NCI-H1048 (cell line): ENCODE measurements around the gene SKI.

Experiments used
- DNase-seq: peaks from one replicate; lab custom pipeline; 2025; lab: John Stamatoyannopoulos, UW

SKI gene

DNA sequence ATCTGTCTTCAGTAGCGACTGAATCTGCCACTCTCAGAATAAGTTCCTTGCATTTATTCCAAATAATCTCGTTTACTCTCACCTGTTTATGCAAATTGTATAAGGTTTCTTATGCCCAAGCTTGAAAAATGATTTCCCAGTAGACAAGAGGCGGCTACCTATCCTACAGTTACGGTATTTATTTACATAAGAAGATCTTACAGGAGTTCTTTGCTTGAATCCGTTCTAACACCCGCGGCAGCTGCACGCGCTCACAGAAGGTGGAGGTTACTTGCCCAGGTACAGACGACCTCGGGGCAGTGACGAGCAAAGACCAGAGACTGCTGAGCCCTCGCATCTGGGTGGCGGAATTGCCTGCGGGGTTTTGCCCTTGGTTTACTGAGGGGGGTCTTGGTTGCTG is 79.9 kb downstream of the SKI start:
- no peak for DNase-seq

DNA sequence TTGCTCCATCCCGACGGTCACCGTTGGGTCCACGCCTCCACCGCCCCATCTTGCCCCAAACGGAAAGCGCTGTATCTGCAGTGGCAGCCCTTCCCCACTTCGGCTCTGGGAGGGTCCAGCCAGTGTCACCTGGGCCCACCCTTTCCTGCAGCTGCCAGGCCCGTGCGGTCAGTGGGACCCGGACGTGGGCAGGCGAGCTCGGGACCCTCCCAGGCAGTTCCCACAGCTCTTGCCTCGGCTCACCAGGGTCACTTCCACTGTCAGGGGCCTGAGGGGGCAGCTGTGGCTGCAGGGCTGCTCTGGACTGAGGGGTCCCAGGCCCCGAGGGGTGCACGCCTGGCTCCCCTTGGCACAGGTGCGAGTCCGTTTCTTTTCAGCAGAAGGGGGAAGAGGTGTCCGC is 80.7 kb downstream of the SKI start:
- no peak for DNase-seq

GRCh38 chr1:2310332-2311183 is 82.4 kb downstream of the SKI start:
- no peak for DNase-seq

GRCh38 chr1:2311184-2312032 is 83.3 kb downstream of the SKI start:
- DNase-seq = no peak

GRCh38 chr1:2312160-2312514 is 84.0 kb downstream of the SKI start:
- DNase-seq = no peak

DNA sequence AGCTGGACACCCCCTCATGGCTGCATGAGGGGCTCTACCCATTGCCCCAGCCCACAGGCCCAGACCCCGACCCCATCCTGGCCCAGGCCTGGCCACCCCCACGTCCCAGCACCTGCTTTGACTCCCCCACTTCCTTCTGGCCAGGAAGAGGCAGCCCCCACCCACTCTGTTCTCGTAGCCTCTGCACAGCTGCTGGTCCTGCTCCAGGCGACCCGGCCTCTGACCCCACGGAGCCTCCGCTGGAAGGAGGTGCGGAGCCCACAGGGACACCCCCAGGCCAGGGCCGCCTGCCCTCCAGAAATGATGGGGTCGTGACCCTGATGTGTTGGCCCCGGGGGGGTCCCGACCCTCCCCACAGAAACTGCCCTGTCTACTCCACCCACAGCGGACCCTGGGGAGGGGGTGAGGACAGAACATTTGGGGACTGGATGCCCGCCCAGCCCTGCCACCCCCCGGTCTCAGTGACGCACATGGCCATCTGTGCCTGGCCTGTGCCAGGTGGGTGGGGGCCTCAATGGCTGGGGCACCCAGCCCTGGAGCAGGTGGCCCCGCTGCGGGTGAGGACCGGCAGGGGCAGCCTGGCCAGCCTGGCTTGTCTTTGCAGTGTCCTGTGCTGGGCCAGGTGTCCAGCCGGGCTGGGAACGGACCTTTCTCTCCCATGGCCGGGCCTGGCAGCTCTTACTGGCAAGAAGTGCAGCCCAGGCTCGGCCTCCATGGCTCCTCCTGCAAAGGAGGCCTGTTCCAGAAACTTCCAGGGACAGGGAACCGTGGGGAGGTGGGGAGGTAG is 84.6 kb downstream of the SKI start:
- no peak for DNase-seq

DNA sequence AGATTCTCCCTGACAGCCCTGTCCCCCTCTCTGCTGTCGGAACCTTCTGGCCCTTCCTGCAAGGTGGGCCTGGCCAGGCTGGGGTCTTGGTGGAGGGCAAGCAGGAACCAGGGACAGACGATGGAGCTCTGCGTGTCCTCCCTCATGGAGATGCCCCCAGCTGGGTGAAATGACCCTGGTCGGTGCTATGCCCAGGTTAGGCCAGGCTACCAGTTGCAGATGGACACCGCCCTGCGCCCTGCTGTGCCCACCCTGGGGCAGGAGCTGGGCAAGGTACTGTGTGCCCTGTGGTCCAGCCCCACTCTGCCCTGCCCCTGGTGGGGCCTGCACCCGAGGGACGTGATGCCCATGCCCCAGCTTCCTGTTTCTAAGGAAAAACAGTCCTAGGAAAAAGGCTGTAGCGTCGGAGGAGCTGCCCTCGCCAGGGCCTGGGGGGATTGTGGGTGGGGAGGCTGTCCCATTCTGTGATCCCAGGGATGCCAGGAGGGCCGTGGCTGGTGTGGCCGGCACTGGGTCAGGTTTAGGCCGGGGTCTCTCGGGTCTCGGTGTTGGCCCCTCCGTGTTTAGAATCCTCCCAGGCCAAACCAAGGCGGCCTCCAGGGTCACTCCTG is 85.6 kb downstream of the SKI start:
- DNase-seq = no peak

- no peak for DNase-seq
Measured at GRCh38 chr1:2314273-2314802, 86.2 kb downstream of the SKI start.

- no peak for DNase-seq
Measured at GRCh38 chr1:2314803-2315673, 86.9 kb downstream of the SKI start.

DNA sequence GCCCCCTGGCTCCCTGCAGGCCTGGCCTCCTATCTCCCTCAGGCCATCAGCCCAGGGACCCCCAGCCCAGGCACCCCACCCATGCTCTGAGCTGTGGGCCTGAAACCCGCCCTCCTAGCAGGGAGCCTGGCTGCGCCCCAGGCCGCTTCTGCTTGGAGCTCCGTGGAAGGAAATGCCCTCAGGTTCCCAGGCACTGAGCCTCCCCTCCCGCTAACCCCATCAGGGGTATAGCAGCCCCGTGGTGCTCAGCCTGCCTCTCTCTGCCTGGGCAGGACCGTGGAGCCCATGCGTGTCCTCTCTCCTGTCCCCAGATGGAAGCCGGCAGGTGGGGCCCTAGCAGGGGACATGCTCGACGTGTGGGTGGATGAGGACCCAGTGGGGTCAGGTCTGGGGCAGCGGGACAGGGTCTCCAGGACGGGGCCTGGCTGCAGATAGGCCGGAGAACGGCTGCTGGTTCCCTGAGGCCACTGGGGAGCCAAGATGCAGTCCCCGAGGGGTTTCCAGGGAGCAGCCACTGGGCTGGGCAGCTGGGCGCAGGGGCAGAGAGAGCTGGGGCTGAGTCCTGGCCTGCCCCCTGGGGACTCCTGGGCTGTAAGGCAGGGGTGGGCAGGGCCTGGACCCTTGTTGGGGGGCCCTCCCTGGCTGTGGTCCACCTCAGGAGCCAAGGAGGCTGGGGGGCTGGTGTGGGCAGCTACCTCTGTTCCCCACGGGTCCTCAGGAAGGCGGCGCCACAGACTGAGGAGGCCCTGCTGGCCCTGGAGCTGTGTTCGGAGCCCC is 87.7 kb downstream of the SKI start:
- no peak for DNase-seq

GRCh38 chr1:2316451-2316961 is 88.4 kb downstream of the SKI start:
- no peak for DNase-seq

- no peak for DNase-seq
Measured at GRCh38 chr1:2317230-2318065, 89.3 kb downstream of the SKI start.

GRCh38 chr1:2318314-2319278 is 90.5 kb downstream of the SKI start:
- no peak for DNase-seq

- DNase-seq = no peak
Measured at GRCh38 chr1:2319291-2319690, 91.2 kb downstream of the SKI start.

- no peak for DNase-seq
Measured at GRCh38 chr1:2320006-2320405, 91.9 kb downstream of the SKI start.

- DNase-seq = no peak
Measured at GRCh38 chr1:2320760-2321667, 92.9 kb downstream of the SKI start.
